IPS-15b (cell line): ENCODE data around the gene INPPL1.

Source experiments
- H3K27me3 ChIP-seq: one replicate; pipeline ENCODE4 v1.6.1; 2013; ENCODE audit warnings: low read length; ENCODE audit not compliant: control insufficient read depth, insufficient read depth
- H3K36me3 ChIP-seq: one replicate; pipeline ENCODE4 v1.6.1; 2013; ENCODE audit warnings: low read length; ENCODE audit not compliant: control insufficient read depth, insufficient read depth
- H3K4me1 ChIP-seq: one replicate; pipeline ENCODE4 v1.6.1; 2013; ENCODE audit warnings: mild to moderate bottlenecking, low read length; ENCODE audit not compliant: control insufficient read depth, insufficient read depth
- H3K4me3 ChIP-seq: one replicate; pipeline ENCODE4 v1.5.1; 2013; ENCODE audit warnings: low read depth, low read length
- H3K9ac ChIP-seq: one replicate; pipeline ENCODE4 v1.6.1; 2013; ENCODE audit warnings: low read depth, mild to moderate bottlenecking, low read length
- H3K9me3 ChIP-seq: one replicate; pipeline ENCODE4 v1.6.1; 2013; ENCODE audit warnings: mild to moderate bottlenecking, low read length; ENCODE audit not compliant: control insufficient read depth, insufficient read depth

The INPPL1 gene

DNA sequence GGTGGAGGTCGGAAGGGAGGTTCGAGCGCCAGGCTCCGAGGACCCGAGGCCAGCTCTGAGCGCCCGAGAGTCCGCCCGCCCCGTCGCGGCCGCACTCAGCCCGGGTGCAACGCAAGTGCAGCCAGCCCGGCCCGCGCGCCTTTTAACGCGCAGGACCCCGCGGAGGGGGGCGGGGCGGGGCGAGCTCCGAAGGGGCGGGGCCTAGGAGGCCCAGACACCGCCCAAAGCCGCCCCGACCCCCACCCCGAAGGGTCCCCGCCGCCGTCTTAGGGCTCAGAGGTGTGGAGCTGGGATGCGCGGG is 19.4 kb downstream of the INPPL1 start, which contains the start of gene PHOX2A:
TSS of gene PHOX2A (minus strand) at position 117 of the 301 bp plus-strand sequence. CDS start 172 bp downstream, outside the sequence.
- peaks cover 6% of the 10 kb centered on the region for H3K4me1 ChIP-seq
- no peaks in the 10 kb centered on the region for H3K36me3 ChIP-seq
- peak within 1 kb of the TSS; percentile 56 for H3K4me3 ChIP-seq
- H3K9ac ChIP-seq = no peak within 1 kb of the TSS
- H3K9me3 ChIP-seq = no peaks in the 10 kb centered on the region
- H3K27me3 ChIP-seq = peaks cover 92% of the 10 kb centered on the region

GRCh38 chr11:72244361-72245262 is 20.0 kb downstream of the INPPL1 start:
- no peaks in the 10 kb centered on the region for H3K36me3 ChIP-seq
- no peak overlapping the region for H3K9ac ChIP-seq
- H3K4me1 ChIP-seq = peaks cover 6% of the 10 kb centered on the region
- H3K27me3 ChIP-seq = peaks cover 89% of the 10 kb centered on the region
- H3K4me3 ChIP-seq = peak overlapping the region; percentile 56
- no peaks in the 10 kb centered on the region for H3K9me3 ChIP-seq

DNA sequence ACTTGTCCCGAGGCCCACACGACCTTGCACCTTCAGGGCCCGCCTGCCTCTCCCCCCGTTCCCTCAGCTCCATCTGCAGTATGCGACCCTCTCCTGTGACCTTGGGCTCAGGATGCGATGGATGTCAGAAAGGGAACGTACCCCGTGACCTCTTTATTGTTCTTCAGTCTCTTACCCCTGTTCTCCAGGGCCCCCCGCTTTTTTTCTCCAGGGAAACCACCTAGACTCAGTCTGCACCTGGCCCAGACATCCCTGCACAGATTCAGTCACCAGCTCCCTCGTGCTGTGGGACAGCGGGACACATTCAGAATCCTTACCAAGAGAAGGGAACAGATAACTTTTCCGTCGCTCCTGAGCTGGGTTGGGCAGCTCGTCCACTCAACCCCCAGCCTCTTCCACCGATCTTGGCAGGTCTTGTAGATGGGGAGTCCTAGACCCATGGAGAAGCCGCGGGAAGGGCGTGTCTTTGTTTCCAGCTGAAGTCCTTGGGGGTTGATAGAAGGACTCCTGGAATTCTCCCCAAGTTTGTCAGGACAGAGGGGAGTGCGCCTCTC is 20.8 kb downstream of the INPPL1 start:
- Histone ChIP-seq H3K9me3 (no peaks in the 10 kb centered on the region), H3K9ac (no peak overlapping the region), H3K27me3 (peaks cover 89% of the 10 kb centered on the region), H3K4me1 (peaks cover 6% of the 10 kb centered on the region), H3K36me3 (no peaks in the 10 kb centered on the region), H3K4me3 (peak overlapping the region; percentile 56)

DNA sequence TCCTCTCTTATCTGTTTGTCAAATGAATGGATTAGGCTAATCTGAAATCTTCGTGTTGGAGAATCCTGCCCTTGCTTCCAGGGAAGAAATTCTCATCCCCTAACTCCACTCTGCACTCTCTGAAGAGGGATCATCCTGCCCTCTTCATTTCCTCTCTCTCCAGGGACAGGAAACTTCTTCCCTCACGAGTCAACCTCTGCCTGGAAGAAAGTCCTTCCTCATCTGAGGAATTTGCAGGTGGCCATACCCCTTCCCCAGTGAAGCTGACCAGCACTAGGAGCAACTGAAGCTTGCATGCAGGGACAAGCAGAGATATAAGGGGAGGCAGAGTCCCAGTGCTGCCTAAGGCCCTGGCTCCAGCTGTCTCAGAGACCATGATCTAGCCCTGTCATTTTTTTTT is 23.0 kb downstream of the INPPL1 start:
- Histone ChIP-seq H3K36me3 (no peaks in the 10 kb centered on the region), H3K27me3 (peaks cover 70% of the 10 kb centered on the region), H3K4me3 (no peak overlapping the region)

DNA sequence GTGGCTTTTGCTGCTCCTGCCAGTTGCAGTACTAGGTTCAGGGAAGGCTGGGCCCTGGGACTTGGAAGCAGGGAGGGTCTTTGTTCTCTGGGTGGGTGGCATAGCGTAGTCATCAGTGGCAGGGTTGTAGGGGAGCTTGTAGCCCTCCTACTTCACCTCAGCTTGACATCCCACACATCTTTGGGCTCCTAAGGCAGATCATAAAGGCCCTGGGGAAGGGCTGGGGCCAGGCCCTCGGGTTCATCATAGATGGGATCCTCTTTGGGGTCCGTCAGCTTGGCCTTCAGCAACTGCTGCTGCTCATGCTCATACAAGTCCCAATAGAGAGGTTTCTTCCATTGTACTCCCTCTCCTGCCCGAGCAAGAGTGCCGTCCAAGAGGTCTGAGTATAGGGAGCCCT is 25.4 kb downstream of the INPPL1 start:
- Histone ChIP-seq H3K4me1 (peaks cover 2% of the 10 kb centered on the region), H3K9ac (no peak overlapping the region), H3K27me3 (peaks cover 56% of the 10 kb centered on the region), H3K4me3 (no peak overlapping the region), H3K9me3 (no peaks in the 10 kb centered on the region), H3K36me3 (no peaks in the 10 kb centered on the region)

More for the DNA sequence above, 23.0 kb downstream of the INPPL1 start:
- H3K4me1 ChIP-seq = peaks cover 4% of the 10 kb centered on the region
- H3K9me3 ChIP-seq = no peaks in the 10 kb centered on the region
- H3K9ac ChIP-seq = no peak overlapping the region

- Histone ChIP-seq H3K9me3 (no peaks in the 10 kb centered on the region), H3K27me3 (peaks cover 47% of the 10 kb centered on the region), H3K36me3 (no peaks in the 10 kb centered on the region), H3K9ac (no peak overlapping the region), H3K4me1 (no peaks in the 10 kb centered on the region), H3K4me3 (no peak overlapping the region)
Measured at GRCh38 chr11:72250661-72251464, 26.3 kb downstream of the INPPL1 start.

DNA sequence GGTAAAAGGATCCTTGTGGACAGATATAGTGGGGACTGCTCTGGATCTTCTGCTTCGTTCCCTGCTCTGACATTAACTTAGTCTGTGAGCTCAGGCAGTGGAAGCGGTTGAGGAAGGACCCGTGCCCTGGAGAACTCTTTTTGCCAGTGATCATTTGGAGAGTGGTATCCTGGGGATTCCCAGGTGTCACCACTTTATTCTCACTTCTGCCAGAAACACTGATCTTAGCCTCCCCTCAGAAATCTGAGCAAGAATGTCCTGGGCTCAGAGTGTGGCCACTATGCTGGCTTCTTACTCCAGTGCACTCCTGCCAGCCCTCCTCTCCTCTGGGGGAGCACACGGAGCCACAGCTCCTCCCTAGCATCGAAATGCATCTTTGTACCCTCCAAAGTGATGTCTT is 27.0 kb downstream of the INPPL1 start:
- H3K4me3 ChIP-seq = no peak overlapping the region
- no peaks in the 10 kb centered on the region for H3K36me3 ChIP-seq
- H3K27me3 ChIP-seq = peaks cover 42% of the 10 kb centered on the region
- H3K9ac ChIP-seq = no peak overlapping the region
- H3K9me3 ChIP-seq = no peaks in the 10 kb centered on the region
- no peaks in the 10 kb centered on the region for H3K4me1 ChIP-seq

DNA sequence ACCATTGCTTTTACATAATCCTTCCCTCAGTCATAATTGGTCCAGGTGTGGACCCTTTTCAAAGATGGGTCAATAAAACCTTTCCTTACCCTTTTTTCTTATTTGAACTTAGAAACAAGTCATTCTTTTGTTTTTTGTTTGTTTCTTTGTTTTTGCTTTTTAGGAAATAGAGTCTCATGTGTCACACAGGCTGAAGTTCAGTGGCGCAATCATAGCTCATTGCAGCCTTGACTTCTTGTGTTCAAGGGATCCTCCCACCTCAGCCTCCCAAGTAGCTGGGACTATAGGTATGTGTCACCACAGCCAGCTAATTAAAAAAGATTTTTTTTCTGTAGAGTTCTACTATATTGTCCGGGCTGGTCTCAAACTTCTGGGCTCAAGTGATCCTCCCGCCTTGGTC is 28.8 kb downstream of the INPPL1 start:
- H3K36me3 ChIP-seq = no peaks in the 10 kb centered on the region
- H3K4me3 ChIP-seq = no peak overlapping the region
- H3K9ac ChIP-seq = no peak overlapping the region
- H3K4me1 ChIP-seq = no peaks in the 10 kb centered on the region
- H3K9me3 ChIP-seq = no peaks in the 10 kb centered on the region
- peaks cover 25% of the 10 kb centered on the region for H3K27me3 ChIP-seq

DNA sequence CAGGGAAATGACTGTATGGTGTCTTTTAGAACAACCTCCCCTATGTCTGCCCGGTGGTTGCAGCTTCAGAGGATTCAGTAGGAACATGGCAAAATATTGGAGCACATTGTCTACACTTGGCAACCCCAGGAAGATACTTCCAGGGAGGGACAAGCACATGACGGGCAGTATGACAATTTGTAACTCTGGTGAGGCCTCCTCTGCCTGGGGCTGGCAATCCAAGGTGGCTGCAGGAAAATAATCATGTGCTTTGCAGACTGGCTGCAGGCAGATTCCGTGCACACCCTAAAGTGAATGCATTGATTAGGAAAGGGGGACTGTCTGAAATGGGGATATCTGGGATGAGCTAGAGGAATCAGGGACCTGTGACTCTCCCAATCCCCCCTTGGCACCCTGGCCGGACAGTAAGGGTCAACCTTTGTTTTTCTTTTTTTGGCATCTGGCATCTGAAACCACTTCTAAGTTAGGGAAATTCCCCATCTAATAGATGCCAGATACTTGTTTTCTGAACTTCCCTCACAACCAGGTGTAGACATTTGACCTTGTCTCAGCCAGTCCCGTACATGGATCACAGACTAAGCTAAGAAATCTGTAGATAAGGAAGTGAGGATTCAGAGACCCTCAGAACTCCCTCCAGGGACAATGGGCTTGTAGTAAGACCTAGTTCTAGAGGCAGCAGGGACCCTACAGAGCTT is 29.9 kb downstream of the INPPL1 start:
- Histone ChIP-seq H3K36me3 (no peaks in the 10 kb centered on the region), H3K9ac (no peak overlapping the region), H3K9me3 (no peaks in the 10 kb centered on the region), H3K4me1 (no peaks in the 10 kb centered on the region), H3K27me3 (peaks cover 18% of the 10 kb centered on the region), H3K4me3 (no peak overlapping the region)

DNA sequence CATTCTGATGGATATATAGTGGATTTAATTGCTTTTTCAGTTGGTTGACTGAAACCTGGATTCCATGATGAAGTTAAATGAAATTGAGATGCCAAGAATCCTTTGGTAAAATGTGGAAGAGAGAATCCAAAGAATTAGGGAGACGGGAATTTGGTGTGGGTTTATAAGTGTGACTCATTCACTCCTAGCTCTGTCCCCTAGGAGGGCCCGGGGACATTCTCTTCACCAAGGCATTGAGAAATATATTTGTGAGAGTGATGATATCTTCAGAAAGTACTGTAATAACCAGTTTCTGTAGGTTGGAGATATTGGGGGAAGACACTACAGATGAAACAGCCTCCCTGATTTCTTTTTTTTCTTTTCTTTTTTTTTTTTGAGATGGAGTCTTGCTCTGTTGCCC is 33.0 kb downstream of the INPPL1 start:
- no peak overlapping the region for H3K4me3 ChIP-seq
- no peak overlapping the region for H3K9ac ChIP-seq
- H3K27me3 ChIP-seq = peaks cover 7% of the 10 kb centered on the region
- no peaks in the 10 kb centered on the region for H3K9me3 ChIP-seq
- H3K4me1 ChIP-seq = no peaks in the 10 kb centered on the region
- no peaks in the 10 kb centered on the region for H3K36me3 ChIP-seq

DNA sequence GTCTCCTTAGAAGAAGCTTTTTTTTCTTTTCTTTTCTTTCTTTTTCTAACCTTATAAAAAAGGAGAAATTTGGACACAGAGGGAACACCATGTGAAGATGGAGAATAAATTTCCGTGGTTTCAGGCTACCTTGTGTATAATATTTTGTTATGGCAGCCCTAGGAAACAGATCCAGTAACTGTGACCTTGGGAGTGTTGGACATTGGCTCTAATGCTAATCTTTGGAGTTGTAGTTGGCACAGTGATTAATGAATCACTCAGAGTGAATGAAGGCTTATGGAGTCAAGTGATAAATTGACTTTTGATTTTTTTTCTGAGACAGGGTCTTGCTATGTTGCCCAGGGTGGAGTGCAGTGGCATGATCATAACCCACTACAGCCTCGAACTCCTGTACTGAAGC is 34.9 kb downstream of the INPPL1 start:
- H3K9ac ChIP-seq = no peak overlapping the region
- no peaks in the 10 kb centered on the region for H3K9me3 ChIP-seq
- no peak overlapping the region for H3K4me3 ChIP-seq
- no peaks in the 10 kb centered on the region for H3K36me3 ChIP-seq
- H3K4me1 ChIP-seq = no peaks in the 10 kb centered on the region
- peaks cover 2% of the 10 kb centered on the region for H3K27me3 ChIP-seq
